HFFc6 (cell line): Measurements from ENCODE around the gene NRXN2. TPM values are rescaled to one million over a fixed set of nuclear protein-coding genes. Genes with fewer than 3 reads are reported as not detected.

Experiments used
- DNase-seq: peaks from one replicate; pipeline ENCODE4 v3.0.0-alpha.2; 2018
- H3K27ac Mint-ChIP-seq: 2 replicates; pipeline ENCODE4 v1.8.0; 2020; ENCODE audit warnings: mild to moderate bottlenecking, mixed read lengths
- H3K27me3 Mint-ChIP-seq: 2 replicates; pipeline ENCODE4 v1.8.0; 2021; ENCODE audit warnings: mild to moderate bottlenecking, moderate library complexity, mixed read lengths; ENCODE audit not compliant: insufficient read depth
- H3K36me3 Mint-ChIP-seq: 2 replicates; pipeline ENCODE4 v1.8.0; 2021; ENCODE audit warnings: low read depth, mixed read lengths
- H3K4me1 Mint-ChIP-seq: 2 replicates; pipeline ENCODE4 v1.8.0; 2020; ENCODE audit warnings: low read depth, mixed read lengths
- H3K4me3 Mint-ChIP-seq: 2 replicates; pipeline ENCODE4 v1.8.0; 2020; ENCODE audit warnings: mild to moderate bottlenecking, moderate library complexity, mixed read lengths
- H3K9me3 Mint-ChIP-seq: 2 replicates; pipeline ENCODE4 v1.8.0; 2020; ENCODE audit warnings: mild to moderate bottlenecking, mixed read lengths
- CTCF ChIP-seq: fragments of 200-600 bp; sonication (generic); IDR thresholded peaks from 2 replicates; pipeline ENCODE4 v1.5.0; 2021; ENCODE audit warnings: antibody characterized with exemption, mild to moderate bottlenecking
- total RNA-seq, 6 experiments: library from RNA; stranded (reverse); fragmentation: NEBNext Ultra II Directional; extraction: Animal tissue kit (Norgen Biotek cat#: 25700); gene quantifications; 2 replicates in 1 of 6; 3 replicates in 5 of 6; pipeline ENCODE4 v1.2.3, GENCODE V29; 2021

The NRXN2 gene
- total RNA-seq, 6 experiments from 2014 or later, result 0.14 to 0.51 (median 0.31) TPM; not detected in 1

DNA sequence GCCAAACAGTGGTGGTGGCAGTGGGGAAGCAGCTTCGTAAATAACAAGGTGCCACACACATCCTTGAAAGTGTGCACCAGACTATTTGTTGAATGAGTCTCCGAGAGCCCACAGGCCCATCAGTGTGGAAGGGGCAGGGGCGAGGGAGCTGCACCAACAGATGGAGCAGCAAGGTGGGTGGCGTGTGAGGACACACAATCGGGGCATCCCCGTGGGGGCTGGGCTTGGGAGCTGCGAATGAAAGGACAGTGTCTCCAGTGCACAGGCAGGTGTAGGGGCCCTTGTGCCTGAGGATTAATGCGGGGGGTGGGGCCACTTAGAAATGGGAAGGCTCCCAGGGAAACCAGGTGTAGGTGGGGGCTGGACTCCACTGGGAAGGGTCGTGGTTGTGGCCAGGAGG, 2.8 kb downstream of the NRXN2 start:
- H3K4me3 Mint-ChIP-seq, result no peak overlapping the region
- TF ChIP-seq CTCF, result no peak
- H3K27ac Mint-ChIP-seq, result no peak overlapping the region

GRCh38 chr11:64719406-64719805, 3.6 kb downstream of the NRXN2 start:
- no peak for TF ChIP-seq CTCF
- H3K36me3 Mint-ChIP-seq, result no peaks in the 10 kb centered on the region

More for the DNA sequence above, 2.8 kb downstream of the NRXN2 start:
- Mint-ChIP-seq H3K4me1 (no peaks in the 10 kb centered on the region), H3K36me3 (no peaks in the 10 kb centered on the region), H3K9me3 (no peaks in the 10 kb centered on the region), H3K27me3 (peaks cover 62% of the 10 kb centered on the region)
- no peak for DNase-seq

GRCh38 chr11:64718780-64719124, 4.2 kb downstream of the NRXN2 start:
- no peak for TF ChIP-seq CTCF
- Mint-ChIP-seq H3K27me3 (peaks cover 73% of the 10 kb centered on the region), H3K36me3 (no peaks in the 10 kb centered on the region), H3K9me3 (no peaks in the 10 kb centered on the region), H3K4me3 (no peak overlapping the region), H3K4me1 (no peaks in the 10 kb centered on the region), H3K27ac (no peak overlapping the region)
- no peak for DNase-seq

More at GRCh38 chr11:64719406-64719805, 3.6 kb downstream of the NRXN2 start:
- Mint-ChIP-seq H3K27me3 (peaks cover 69% of the 10 kb centered on the region), H3K4me3 (no peak overlapping the region), H3K4me1 (no peaks in the 10 kb centered on the region), H3K9me3 (no peaks in the 10 kb centered on the region), H3K27ac (no peak overlapping the region)
- no peak for DNase-seq

DNA sequence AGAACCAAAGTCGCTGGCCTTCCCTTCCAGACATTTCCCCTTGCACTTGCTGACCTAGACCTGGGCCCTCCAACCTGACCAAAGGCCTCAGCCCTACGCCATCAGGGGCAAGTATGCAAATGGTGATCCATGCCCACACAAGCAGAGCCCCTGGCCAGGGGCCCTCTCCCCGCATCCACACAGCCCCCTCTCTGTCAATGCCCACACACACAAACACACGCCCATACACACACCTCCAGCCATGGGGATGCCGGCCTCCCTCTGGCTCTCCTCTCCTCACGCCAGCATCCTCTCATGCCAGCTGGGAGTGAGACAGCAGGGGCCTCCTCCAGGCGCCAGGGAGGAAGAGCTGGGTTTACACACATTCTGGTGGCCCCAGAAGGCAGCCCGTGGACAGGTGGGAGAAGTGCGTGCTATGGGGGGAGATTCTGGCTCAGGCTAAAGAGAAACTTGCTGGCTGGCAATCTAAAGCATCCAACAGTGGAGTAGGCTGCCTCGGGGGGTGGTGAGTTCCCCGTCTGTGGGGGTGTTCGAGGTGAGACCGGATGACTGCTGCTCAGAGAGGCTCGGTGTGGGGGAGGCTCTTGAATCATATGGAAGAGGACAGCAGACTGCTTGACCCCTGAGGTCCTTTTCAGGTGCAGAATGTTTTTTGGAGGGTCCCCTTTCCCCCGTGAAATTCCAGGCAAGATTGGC, 4.8 kb downstream of the NRXN2 start:
- Mint-ChIP-seq H3K36me3 (no peaks in the 10 kb centered on the region), H3K27me3 (peaks cover 73% of the 10 kb centered on the region)

DNA sequence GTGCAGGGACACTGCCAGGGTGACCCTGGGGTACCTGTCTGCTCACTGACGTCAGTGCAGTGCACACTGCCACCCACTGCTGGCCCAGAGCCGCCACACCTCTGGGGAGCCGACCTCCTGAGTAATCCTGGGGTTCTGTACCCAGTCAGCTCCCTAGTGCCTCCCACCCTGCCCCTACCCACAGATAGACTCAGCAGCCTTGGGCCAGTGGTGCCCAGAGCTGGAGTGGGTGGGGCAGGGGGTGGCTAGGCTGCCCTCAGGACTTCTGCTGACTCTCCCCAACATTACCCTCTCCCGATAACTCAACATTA, 5.8 kb downstream of the NRXN2 start:
- Mint-ChIP-seq H3K4me3 (no peak overlapping the region), H3K27ac (no peak overlapping the region), H3K9me3 (no peaks in the 10 kb centered on the region), H3K27me3 (peaks cover 71% of the 10 kb centered on the region), H3K4me1 (no peaks in the 10 kb centered on the region), H3K36me3 (no peaks in the 10 kb centered on the region)
- TF ChIP-seq CTCF, result no peak
- DNase-seq, result no peak

More for the DNA sequence above, 4.8 kb downstream of the NRXN2 start:
- no peak overlapping the region for H3K27ac Mint-ChIP-seq
- DNase-seq, result no peak
- H3K4me3 Mint-ChIP-seq, result no peak overlapping the region
- no peaks in the 10 kb centered on the region for H3K9me3 Mint-ChIP-seq
- TF ChIP-seq CTCF, result no peak
- H3K4me1 Mint-ChIP-seq, result no peaks in the 10 kb centered on the region
